NT2/D1 (cell line): ENCODE measurements around the gene PRKG1.

Experiments
- DNase-seq: peaks from one replicate; pipeline ENCODE4 v3.0.0-alpha.2; 2011; ENCODE audit warnings: low read depth, low spot score
- H3K27me3 ChIP-seq: 2 replicates; pipeline ENCODE4 v1.6.0; 2011; ENCODE audit warnings: mild to moderate bottlenecking; ENCODE audit not compliant: insufficient read length, insufficient read depth
- H3K36me3 ChIP-seq: 2 replicates; pipeline ENCODE4 v1.6.1; 2011; ENCODE audit warnings: mild to moderate bottlenecking, low read length, mixed read lengths; ENCODE audit not compliant: insufficient read depth, insufficient read length
- H3K4me1 ChIP-seq: 2 replicates; pipeline ENCODE4 v1.5.1; 2011; ENCODE audit not compliant: insufficient read depth, insufficient read length
- H3K4me3 ChIP-seq: 2 replicates; pipeline ENCODE4 v1.5.1; 2011; ENCODE audit warnings: low read depth; ENCODE audit not compliant: insufficient read length
- H3K9ac ChIP-seq: 2 replicates; pipeline ENCODE4 v1.6.0; 2011; ENCODE audit warnings: low read depth; ENCODE audit not compliant: insufficient read length
- H3K9me3 ChIP-seq: 2 replicates; pipeline ENCODE4 v1.5.1; 2011; ENCODE audit warnings: mild to moderate bottlenecking, low read length; ENCODE audit not compliant: insufficient read depth
- SUZ12 ChIP-seq: IDR thresholded peaks from 2 replicates; pipeline ENCODE4 v1.6.1; 2011; ENCODE audit not compliant: insufficient read length, insufficient read depth; ENCODE audit errors: extremely low read depth
- YY1 ChIP-seq: IDR thresholded peaks from 2 replicates; pipeline ENCODE4 v1.6.1; 2011; ENCODE audit not compliant: insufficient read length, insufficient read depth
- ZNF274 ChIP-seq: IDR thresholded peaks from 2 replicates; pipeline ENCODE4 v1.6.1; 2011; ENCODE audit warnings: mild to moderate bottlenecking, low read depth, low read length

The PRKG1 gene

DNA sequence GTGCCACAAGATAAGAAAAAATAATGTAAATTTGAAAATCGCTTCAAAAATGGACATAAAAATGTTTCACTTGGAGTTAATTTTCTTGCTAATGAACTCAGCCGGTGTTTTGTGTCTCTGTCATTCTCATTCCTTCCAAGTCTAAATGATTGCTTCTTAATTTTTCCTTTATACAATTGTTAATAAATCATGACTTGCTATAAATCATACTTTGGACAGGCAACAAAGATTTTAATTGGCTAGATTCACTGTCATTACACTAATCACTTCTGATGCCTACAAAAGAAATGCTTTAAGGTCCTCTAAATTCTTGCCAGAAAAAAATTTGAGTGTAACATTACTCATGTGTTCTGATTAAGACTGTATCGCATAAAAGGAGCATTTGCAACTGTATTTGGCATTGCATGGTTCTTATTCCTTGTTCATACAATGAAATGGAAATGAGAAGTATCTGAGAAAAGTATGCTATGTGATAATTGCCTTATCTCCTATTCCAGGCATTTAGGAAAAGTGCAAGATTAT is 1000.3 kb downstream of the PRKG1 start:
- Histone ChIP-seq H3K4me1 (no peaks in the 10 kb centered on the region), H3K9ac (no peak overlapping the region), H3K36me3 (no peaks in the 10 kb centered on the region), H3K27me3 (no peaks in the 10 kb centered on the region), H3K4me3 (no peak overlapping the region), H3K9me3 (no peaks in the 10 kb centered on the region)
- TF ChIP-seq SUZ12 (no peak), ZNF274 (no peak), YY1 (no peak)
- no peak for DNase-seq

DNA sequence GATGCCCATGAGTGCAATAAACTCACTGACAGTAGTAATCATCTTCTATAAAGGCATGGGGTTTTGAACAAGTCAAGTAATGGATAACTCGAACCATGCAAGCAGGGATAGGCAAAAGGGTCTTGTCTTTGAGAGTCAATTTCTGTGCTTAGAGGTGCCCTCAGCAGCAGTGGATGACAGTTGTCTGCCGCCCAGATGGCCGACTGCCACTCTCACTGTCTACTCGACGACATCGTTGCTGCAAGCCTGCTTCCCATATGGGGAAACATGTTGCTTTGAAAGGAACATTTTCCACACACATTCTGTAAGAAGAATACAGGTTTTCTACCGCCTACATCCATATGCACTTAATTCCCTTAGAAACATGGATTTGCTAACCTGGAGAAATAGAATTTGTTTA is 1003.5 kb downstream of the PRKG1 start:
- no peak for TF ChIP-seq ZNF274
- TF ChIP-seq YY1, result no peak
- no peak for TF ChIP-seq SUZ12
- DNase-seq, result no peak
- Histone ChIP-seq H3K4me3 (no peak overlapping the region), H3K9ac (no peak overlapping the region), H3K27me3 (no peaks in the 10 kb centered on the region), H3K4me1 (no peaks in the 10 kb centered on the region), H3K9me3 (no peaks in the 10 kb centered on the region), H3K36me3 (no peaks in the 10 kb centered on the region)

DNA sequence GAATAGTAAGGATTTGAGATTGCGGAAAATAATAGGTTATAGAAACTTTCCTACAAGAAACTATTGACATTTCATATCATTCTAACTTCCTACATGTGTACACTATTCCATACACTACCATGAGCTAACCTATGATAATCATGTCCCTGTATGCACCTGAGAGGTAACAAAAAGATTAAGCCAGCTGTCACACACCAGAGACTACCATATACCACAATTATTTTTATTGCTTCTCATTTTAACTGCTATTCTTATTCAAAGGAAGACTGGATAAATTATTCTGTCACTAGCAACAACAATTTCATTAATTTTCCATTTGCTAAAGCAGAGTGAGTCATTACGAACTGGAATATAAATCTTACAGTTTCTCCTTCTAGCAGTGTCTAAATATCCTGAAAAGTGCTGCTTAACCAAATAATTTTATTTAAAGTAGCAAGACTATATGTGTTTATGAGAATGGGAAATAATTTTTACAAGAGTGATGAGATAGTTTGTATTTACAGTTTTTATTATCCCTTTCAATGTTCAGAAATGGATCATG is 1004.2 kb downstream of the PRKG1 start:
- H3K4me3 ChIP-seq, result no peak overlapping the region
- H3K36me3 ChIP-seq, result no peaks in the 10 kb centered on the region
- no peaks in the 10 kb centered on the region for H3K4me1 ChIP-seq
- no peak overlapping the region for H3K9ac ChIP-seq
- TF ChIP-seq YY1 (no peak), SUZ12 (no peak), ZNF274 (no peak)
- DNase-seq, result no peak
- H3K9me3 ChIP-seq, result no peaks in the 10 kb centered on the region
- no peaks in the 10 kb centered on the region for H3K27me3 ChIP-seq

DNA sequence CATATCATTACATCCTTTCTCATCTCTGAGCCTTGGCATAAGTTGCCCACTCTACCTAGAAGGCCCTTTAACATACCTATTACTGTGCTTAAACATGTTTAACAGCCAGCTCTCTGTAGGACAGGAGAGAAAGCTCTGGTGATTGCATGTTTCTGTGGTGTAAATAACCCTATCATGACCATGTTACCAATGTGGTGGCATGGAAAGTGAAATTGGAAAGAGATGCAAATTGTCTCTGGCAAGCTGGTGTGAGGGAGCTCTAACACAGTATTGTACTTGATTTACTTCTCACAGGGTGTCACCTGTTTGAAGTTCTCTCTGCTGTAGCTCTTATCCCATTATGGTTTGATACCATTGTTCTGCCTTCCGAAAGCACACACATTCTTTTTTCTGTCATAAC is 1008.0 kb downstream of the PRKG1 start:
- Histone ChIP-seq H3K4me1 (no peaks in the 10 kb centered on the region), H3K9ac (no peak overlapping the region), H3K27me3 (no peaks in the 10 kb centered on the region), H3K9me3 (no peaks in the 10 kb centered on the region), H3K4me3 (no peak overlapping the region), H3K36me3 (no peaks in the 10 kb centered on the region)
- no peak for DNase-seq
- TF ChIP-seq ZNF274 (no peak), YY1 (no peak), SUZ12 (no peak)

DNA sequence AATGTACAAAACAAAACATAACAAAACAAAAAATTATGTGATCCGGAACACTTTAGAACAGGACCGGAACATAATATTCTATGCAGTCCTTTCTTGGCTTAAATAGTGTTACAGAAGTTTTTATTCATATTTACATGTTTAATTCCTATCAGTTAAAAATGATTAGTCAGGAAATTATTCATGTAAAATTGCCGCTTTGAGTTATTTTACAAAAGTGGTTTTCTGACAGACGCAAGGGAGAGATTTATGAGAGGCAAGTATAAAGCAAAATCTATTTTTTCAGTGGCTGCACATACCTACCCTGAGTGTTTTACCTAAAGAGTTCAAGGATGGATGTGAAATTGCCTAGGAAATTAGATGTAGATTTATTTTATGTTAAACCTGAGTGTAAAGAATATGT is 1009.1 kb downstream of the PRKG1 start:
- TF ChIP-seq YY1 (no peak), ZNF274 (no peak), SUZ12 (no peak)
- no peak overlapping the region for H3K4me3 ChIP-seq
- no peaks in the 10 kb centered on the region for H3K27me3 ChIP-seq
- DNase-seq, result no peak
- H3K9ac ChIP-seq, result no peak overlapping the region
- H3K9me3 ChIP-seq, result no peaks in the 10 kb centered on the region
- no peaks in the 10 kb centered on the region for H3K36me3 ChIP-seq
- H3K4me1 ChIP-seq, result no peaks in the 10 kb centered on the region

DNA sequence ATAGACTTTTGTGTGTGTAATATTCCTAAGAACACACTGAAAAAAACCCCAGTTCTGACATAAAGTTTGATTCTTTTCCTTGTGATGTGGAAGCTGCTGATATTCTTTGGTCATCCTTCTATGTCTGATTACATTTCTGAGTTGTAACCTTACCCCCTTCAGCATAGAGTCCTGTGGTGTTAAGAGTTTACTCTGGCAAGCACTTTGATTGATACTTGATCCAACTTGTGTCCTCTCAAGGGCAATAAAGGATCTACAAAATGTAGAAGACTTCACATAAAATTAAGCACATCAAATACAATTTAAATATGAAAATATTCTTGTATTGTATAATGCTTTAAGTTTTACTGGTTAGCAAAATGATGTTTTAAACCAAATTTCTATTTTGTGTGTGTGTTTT is 1018.1 kb downstream of the PRKG1 start:
- Histone ChIP-seq H3K4me3 (no peak overlapping the region), H3K9ac (no peak overlapping the region), H3K4me1 (no peaks in the 10 kb centered on the region), H3K36me3 (no peaks in the 10 kb centered on the region), H3K9me3 (no peaks in the 10 kb centered on the region), H3K27me3 (no peaks in the 10 kb centered on the region)
- TF ChIP-seq YY1 (no peak), SUZ12 (no peak), ZNF274 (no peak)
- no peak for DNase-seq

DNA sequence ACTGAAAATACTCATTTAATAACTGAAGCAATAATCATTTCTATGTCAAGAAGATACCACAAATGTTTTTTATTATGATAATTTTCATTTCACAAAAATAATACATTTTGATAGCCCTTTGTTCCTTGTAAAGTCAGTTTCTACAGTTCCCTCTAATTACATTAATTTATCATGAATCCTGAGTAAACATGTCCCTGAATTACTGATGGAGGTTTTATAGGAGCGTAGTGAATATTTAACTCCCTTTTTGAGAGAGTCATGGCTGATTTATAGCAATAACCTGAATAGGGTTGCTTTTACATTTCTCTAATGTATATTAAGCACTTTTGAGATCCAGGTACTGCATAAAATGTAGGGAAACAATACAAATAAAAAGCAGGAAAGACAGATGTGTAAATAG is 1023.8 kb downstream of the PRKG1 start:
- no peak overlapping the region for H3K9ac ChIP-seq
- H3K36me3 ChIP-seq, result no peaks in the 10 kb centered on the region
- no peak for DNase-seq
- H3K4me1 ChIP-seq, result no peaks in the 10 kb centered on the region
- no peaks in the 10 kb centered on the region for H3K9me3 ChIP-seq
- TF ChIP-seq YY1 (no peak), SUZ12 (no peak), ZNF274 (no peak)
- no peak overlapping the region for H3K4me3 ChIP-seq
- no peaks in the 10 kb centered on the region for H3K27me3 ChIP-seq
